Amygdala (tissue), 56 donors: ENCODE measurements around the gene OR51T1.

ENCODE experiments used
- DNase-seq, 56 donors: peaks; one replicate each; lab custom pipeline; 2025; lab: John Stamatoyannopoulos, UW

Gene OR51T1

DNA sequence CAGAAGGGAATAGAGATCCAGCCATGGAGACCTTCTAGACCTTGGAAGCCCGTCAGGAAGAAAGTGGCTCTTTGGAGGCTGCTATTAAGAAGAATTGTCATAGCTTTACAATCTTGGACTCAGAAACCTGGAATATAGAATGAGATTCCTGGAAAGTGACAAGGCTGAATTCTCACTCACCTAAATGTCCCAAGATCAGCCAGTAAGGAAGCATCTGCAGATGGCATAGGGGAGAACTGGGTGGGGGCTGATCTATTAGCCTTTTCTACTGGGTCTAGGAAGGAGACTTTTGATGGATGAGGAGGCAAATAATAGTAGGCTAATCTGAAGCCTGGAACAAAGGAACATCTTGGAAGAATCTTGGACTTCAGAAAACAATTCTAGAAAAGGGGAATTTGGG is 42.5 kb downstream of the OR51T1 start, which contains the start of gene OR51G1:
OR51G1 (minus strand) TSS at position 101 of the 400 bp plus-strand sequence; CDS start at position 101, 0 bp downstream.
- DNase-seq, result no peak

GRCh38 chr11:4926608-4927007 is 44.9 kb downstream of the OR51T1 start:
- DNase-seq, result no peak
